Psoas muscle (tissue), 8 donors: ENCODE measurements around the gene GRID2. TPM values are rescaled to one million over a fixed set of nuclear protein-coding genes. Genes with fewer than 3 reads are reported as not detected.

Source experiments
- ATAC-seq, 4 donors: fragments of 200-7000 bp; cut with Tn5 transposase; one replicate each; pipeline ENCODE4 v1.9.1; 2020; ENCODE audit warnings: moderate library complexity in 3 of 4, mild to moderate bottlenecking in 2 of 4
- DNase-seq, 2 donors: peaks; one replicate each; pipeline ENCODE4 v3.0.0-alpha.2; 2020
- H3K27ac ChIP-seq: fragments of 200-600 bp; one replicate; pipeline ENCODE4 v1.8.0; 2022
- H3K27me3 ChIP-seq, 3 donors: fragments of 200-600 bp in 1 of 3; one replicate each; pipeline versions ENCODE4 v1.6.1 to v1.8.0; 2013 to 2022; ENCODE audit warnings: low read length in 2 of 3, mild to moderate bottlenecking in 2 of 3, moderate library complexity in 1 of 3; ENCODE audit not compliant: insufficient read depth in 3 of 3
- H3K36me3 ChIP-seq, 2 donors: fragments of 200-600 bp in 1 of 2; one replicate each; pipeline versions ENCODE4 v1.6.1 to v1.8.0; 2013 to 2022; ENCODE audit warnings: low read depth in 1 of 2, mild to moderate bottlenecking in 1 of 2, moderate library complexity in 1 of 2; ENCODE audit not compliant: insufficient read depth in 1 of 2
- H3K4me1 ChIP-seq: fragments of 200-600 bp; one replicate; pipeline ENCODE4 v1.8.0; 2022
- H3K4me3 ChIP-seq: fragments of 200-600 bp; one replicate; pipeline ENCODE4 v1.8.0; 2022; ENCODE audit warnings: mild to moderate bottlenecking
- H3K9me3 ChIP-seq: fragments of 200-600 bp; one replicate; pipeline ENCODE4 v1.8.0; 2022
- WGBS, 3 donors: extraction: QIAGEN DNeasy Blood & Tissue Kit; methylation state at CpG; one replicate each; pipeline versions ENCODE4 v1.1.6 to v1.1.7; 2013; 5-methylcytosine and 5-hydroxymethylcytosine counted together
- intact Hi-C, 2 donors: fragments of 100-400 bp; cut with DNase I; formaldehyde crosslinking; loops; one replicate each; pipeline versions ENCODE4 v1.11.0 to v1.14.2; 2022
- polyA plus RNA-seq, 3 donors: library from polyadenylated mRNA; stranded (reverse); fragments of 200-250 nt; gene quantifications; one replicate each; pipeline ENCODE4 v1.2.3, GENCODE V29; 2013
- total RNA-seq, 4 donors: library from RNA; stranded (reverse); fragmentation: NEBNext Ultra II Directional in 2 of 4; extraction: Animal tissue kit (Norgen Biotek cat#: 25700) in 2 of 4; gene quantifications; one replicate each; pipeline versions ENCODE4 v1.2.1 to v1.2.4, GENCODE V29; 2021 to 2023
- TF ChIP-seq, protein P1 (sequence below): fragments of 200-600 bp; IDR thresholded peaks from one replicate; pipeline ENCODE4 v1.8.0; 2022; ENCODE audit warnings: antibody characterized with exemption
- donor health status: healthy with polysubstance abuse.
- donor health status: DM: no; HTN: no; CAD: no; lungs with moderate emphysema.
- donor health status: Bipolar disorder and iron deficiency.
- donor health status: healthy.
- donor health status: DM: yes; HTN: yes; CAD: no.
- donor health status: DM: no; HTN: no; CAD: no.
- donor health status: DM: no; HTN: no; CAD: no.
- donor health status: DM: yes; HTN: yes; CAD: no.

GRID2 gene
- total and polyA plus RNA-seq, 7 donors: not detected

DNA sequence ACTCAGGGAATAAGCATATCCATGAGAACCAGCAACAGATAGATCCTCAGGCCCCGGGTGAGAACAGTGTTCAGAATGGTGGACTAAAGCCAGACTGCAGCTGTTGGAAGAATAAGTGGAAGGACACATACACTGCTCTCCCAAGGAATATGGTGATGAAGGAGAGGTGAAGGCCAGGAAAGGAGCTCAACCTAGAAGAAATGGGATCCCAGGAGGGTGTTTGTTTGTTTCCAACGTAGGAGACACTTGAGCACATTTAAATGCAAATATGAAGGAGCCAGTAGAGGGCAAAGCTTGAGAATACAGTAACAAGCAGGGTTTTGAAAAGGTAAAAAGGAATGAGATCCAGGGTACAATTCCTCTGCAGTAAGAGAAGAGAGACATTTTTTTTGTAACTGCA lies 1482.4 kb downstream of the GRID2 start:
- Histone ChIP-seq H3K27me3 (no peaks in the 10 kb centered on the region), H3K4me1 (no peaks in the 10 kb centered on the region), H3K27ac (no peak overlapping the region), H3K36me3 (no peaks in the 10 kb centered on the region), H3K4me3 (no peak overlapping the region), H3K9me3 (no peaks in the 10 kb centered on the region)
- 30 to 38% (median 30%) methylated on average over 2 of the region's 2 CpGs for WGBS, 3 donors
- DNase-seq: no peak
- no peak for ATAC-seq
- TF ChIP-seq, protein P1, sequence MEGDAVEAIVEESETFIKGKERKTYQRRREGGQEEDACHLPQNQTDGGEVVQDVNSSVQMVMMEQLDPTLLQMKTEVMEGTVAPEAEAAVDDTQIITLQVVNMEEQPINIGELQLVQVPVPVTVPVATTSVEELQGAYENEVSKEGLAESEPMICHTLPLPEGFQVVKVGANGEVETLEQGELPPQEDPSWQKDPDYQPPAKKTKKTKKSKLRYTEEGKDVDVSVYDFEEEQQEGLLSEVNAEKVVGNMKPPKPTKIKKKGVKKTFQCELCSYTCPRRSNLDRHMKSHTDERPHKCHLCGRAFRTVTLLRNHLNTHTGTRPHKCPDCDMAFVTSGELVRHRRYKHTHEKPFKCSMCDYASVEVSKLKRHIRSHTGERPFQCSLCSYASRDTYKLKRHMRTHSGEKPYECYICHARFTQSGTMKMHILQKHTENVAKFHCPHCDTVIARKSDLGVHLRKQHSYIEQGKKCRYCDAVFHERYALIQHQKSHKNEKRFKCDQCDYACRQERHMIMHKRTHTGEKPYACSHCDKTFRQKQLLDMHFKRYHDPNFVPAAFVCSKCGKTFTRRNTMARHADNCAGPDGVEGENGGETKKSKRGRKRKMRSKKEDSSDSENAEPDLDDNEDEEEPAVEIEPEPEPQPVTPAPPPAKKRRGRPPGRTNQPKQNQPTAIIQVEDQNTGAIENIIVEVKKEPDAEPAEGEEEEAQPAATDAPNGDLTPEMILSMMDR: no peak
- intact Hi-C loops: no loop called here

DNA sequence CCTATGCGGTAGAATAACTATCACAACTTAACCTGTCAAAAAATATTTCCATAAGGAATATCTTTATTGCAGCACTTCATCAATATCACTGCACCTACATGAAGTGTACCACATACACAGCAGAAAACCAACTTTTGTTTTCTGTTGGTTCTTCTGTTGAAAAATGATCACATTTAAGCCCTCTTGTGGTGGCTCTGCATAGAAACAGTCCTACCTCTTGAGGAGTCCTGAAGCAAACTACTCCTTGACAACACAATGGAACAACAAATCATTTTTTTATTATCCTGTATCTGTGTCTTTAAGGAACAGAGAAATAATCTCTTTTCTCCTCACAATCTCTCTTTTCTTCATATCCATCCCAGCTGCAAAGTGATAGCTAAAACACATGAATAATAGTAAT lies 1484.9 kb downstream of the GRID2 start:
- no peak overlapping the region for H3K4me3 ChIP-seq
- no peak for ATAC-seq
- H3K27ac ChIP-seq: no peak overlapping the region
- DNase-seq: no peak
- H3K27me3 ChIP-seq: peaks cover 0 to 2% (median 0%) of the 10 kb centered on the region in 3 donors
- no peaks in the 10 kb centered on the region for H3K36me3 ChIP-seq
- H3K4me1 ChIP-seq: no peaks in the 10 kb centered on the region
- intact Hi-C loops: no loop called here
- TF ChIP-seq, protein P1: no peak
- no peaks in the 10 kb centered on the region for H3K9me3 ChIP-seq
- 86 to 94% (median 87%) methylated on average over 1 of the region's 1 CpG for WGBS, 3 donors

DNA sequence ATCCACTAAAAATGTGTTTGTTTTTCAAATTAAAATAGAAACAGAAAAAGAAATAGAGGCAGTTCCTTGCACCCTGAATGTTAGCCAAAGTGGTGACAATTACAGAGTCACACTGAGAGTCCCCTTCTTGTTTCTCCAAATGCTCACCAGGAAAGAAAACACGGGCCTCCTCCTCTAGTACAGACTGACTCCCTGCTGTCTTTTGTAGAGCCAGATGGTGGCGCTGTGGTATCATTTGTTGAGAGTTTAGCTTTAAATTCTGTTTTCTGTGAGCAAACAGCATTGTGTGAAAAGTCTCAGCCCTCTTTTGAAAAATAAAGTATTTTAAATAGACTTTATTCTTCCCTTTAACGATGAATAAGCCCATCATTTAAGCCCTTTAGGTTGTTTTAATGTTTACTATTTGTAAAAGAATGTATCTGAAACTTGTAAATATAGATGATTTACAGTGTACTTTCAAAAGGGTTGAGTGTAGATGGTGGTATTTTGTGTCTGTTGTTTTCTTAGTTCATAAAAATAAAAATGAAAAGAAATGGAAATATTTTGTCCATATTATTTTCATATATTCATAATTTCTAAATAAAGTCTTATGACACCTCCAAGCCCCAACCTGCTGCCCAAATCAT lies 1487.9 kb downstream of the GRID2 start:
- H3K4me3 ChIP-seq: no peak overlapping the region
- no peaks in the 10 kb centered on the region for H3K4me1 ChIP-seq
- 1 to 4% (median 2%) methylated on average over 3 of the region's 3 CpGs for WGBS, 3 donors
- H3K9me3 ChIP-seq: no peaks in the 10 kb centered on the region
- TF ChIP-seq, protein P1: peak; percentile 74
- no peaks in the 10 kb centered on the region for H3K36me3 ChIP-seq
- peaks cover 0 to 2% (median 0%) of the 10 kb centered on the region in 3 donors for H3K27me3 ChIP-seq
- no peak overlapping the region for H3K27ac ChIP-seq
- intact Hi-C loops: loop anchor here in 1 of 2 donors (10.0 kb wide), 1 partner anchor 603 kb away; no protein-coding TSS in a partner anchor
- DNase-seq (peak in 1 of 2 donors; percentile 17), ATAC-seq (peak in 3 of 4 donors; percentile 47 to 55 (median 54))

DNA sequence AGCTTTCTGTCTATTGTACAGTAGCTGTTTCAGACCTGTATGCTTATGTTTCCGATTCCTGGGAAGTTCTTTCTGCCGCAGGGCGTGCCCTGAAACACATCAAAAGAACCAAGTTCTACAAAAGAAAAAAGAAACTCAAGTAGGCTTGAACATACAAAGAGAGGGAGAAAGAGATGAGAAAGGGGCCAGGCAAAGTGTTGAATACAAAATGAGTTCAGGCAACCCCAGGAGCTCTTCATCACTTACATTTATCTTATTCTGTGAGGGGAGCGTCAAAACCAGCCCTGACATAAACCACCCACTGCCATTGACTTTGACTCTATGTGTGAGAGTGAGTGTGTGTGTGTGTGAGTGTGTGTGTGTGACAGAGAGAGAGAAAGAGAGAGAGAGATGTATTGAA lies 1498.3 kb downstream of the GRID2 start:
- H3K4me1 ChIP-seq: no peaks in the 10 kb centered on the region

More for the DNA sequence above, 1498.3 kb downstream of the GRID2 start:
- no peaks in the 10 kb centered on the region for H3K27me3 ChIP-seq
- intact Hi-C loops: no loop called here
- DNase-seq (no peak), ATAC-seq (no peak)
- TF ChIP-seq, protein P1: no peak
- no peaks in the 10 kb centered on the region for H3K36me3 ChIP-seq
- H3K9me3 ChIP-seq: no peaks in the 10 kb centered on the region
- WGBS, 3 donors: 74 to 81% (median 81%) methylated on average over 4 of the region's 4 CpGs
- no peak overlapping the region for H3K4me3 ChIP-seq
- no peak overlapping the region for H3K27ac ChIP-seq
